HG03565 (cell line): ENCODE results near the gene WSB2.
"Not testable (repeated sequence)": the region's sequence is repeated elsewhere in the genome, so short reads cannot be mapped to it uniquely, and the experiment has no call there.

Experiments
- ATAC-seq: cut with Tn5 transposase; IDR thresholded peaks from one replicate; pipeline ENCODE4 v1.9.1; 2021; ENCODE audit warnings: mild to moderate bottlenecking, moderate library complexity; ENCODE audit not compliant: unreplicated experiment

WSB2 gene

GRCh38 chr12:118036672-118037411 is 24.1 kb downstream of the WSB2 start:
- ATAC-seq, result no peak

DNA sequence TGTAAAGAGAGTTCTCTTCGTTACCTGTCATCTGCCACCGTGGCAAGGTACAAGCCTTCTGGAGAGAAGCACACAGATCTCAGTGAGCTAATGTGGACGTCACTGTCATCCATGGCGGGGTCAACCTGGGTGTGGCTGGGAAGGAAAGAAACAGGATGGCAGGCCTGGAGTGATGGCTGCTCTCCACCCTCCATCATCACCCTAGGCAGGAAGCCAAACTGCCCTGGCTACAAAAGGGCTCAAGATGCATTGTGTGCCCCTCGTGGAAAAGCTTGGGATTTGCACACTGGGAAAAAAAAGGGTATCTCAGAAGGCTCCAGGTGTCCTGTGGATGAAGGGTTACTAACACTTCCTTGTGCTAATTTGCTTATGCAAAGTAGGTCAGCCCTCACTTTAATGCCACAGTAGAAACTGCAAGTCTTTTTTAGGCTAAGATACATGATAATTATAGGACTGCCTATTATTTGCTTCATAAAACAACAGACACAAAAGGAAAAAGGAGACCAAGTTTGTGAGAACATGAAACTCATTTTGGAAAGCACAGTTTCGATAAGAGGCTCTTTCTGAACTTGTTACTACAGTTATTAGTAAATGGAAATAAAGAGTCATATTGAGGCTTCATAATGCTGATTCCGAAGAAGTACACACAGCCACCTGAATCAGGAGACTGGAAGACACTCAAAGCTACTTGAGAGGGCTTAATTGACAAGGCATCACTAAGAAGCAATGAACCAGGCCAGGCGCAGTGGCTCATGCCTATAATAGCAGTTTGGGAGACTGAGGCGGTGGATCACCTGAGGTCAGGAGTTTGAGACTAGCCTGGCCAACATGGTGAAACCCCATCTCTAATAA is 25.6 kb downstream of the WSB2 start:
- peak; percentile 83 for ATAC-seq

DNA sequence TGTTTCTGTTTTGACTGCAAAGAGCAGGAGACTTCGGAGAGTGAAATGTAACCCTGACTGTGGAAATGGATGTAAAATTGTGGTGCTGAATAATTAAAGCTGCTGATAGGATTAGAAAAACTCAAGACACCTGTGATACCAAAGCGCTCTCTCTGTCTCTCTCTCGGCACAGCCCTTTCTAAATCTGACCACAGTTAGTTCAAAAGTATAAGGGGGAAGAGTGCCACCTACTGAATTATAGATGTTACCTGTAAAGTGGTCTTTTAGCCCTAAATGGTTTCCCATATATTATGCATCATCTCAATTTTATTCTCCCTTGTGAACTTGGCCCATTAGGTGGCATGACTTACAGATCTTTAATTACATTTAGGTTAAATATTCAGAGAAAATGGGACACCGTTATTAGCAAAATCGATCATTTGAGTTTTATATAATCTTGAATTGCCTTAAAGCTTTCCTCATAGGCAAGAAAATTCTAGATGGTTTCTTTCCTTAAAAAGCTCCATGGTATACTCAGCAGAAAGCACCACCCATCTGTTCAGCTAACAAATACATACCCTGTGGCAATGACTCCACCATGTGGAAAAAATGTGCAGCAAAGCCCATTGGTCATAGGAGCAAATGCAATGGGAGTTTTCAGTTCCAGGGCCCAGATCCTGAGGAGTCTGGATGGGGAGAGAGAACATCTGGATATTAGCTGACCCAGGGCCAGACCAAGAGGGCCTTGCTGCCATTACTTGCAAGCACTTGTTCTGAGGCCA is 26.4 kb downstream of the WSB2 start:
- no peak for ATAC-seq

DNA sequence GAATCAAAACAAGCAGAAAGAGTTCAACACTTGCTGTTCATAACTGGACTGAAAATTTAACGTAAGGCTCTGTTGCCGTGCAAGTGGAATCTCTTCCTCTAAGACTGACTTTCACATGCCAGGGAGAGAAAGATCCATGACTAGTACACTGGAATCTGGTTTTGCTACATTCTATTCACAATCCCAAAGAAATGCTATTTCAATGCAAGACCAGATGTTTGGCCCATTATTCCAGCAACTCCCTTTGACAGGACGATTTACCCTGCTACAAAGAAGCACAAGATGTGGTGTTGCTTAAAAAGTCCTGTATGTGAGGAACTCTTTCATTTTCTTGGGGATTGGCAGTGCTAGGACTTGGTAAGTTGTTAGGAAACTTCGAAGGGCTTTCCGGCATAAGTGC is 27.1 kb downstream of the WSB2 start:
- no peak for ATAC-seq

DNA sequence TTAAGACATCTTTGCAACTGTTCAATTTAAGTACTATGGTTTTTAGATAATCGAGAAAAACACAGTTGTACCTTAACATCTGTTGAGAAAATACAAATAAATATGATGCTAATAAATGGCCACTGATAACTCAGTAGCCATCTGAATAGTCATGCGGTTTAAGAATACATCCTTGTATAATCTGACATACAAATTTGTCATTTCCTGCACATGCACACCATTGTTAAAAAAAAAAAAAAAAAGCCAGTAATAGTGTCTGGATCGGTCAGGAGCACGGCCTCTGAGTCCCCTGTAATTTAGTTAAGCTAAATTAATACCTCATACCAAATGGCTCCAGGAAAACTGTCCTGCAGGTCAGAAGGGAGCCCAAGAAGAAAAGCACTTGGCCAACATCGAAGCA is 27.7 kb downstream of the WSB2 start:
- ATAC-seq, result no peak

- ATAC-seq, result no peak
Observed at GRCh38 chr12:118032188-118032587, 28.8 kb downstream of the WSB2 start.

DNA sequence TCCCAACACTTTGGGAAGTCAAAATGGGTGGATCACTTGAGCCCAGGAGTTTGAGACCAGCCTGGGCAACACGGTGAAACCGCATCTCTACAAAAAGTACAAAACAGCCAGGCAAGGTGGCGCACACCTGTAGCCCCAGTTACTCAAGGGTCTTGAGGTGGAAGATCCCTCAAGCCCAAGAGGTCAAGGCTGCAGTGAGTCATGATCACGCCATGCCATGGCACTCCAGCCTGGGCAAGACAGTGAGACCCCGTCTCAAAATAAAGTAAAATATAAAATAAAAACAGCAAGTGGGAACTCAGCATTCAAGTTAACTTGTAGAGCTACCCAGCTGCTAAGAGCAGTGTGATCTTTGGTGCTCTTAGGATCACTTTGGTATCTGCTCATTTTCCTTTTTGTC is 31.8 kb downstream of the WSB2 start:
- no peak for ATAC-seq

- ATAC-seq, result no peak
Observed at GRCh38 chr12:118025168-118025567, 35.8 kb downstream of the WSB2 start.

DNA sequence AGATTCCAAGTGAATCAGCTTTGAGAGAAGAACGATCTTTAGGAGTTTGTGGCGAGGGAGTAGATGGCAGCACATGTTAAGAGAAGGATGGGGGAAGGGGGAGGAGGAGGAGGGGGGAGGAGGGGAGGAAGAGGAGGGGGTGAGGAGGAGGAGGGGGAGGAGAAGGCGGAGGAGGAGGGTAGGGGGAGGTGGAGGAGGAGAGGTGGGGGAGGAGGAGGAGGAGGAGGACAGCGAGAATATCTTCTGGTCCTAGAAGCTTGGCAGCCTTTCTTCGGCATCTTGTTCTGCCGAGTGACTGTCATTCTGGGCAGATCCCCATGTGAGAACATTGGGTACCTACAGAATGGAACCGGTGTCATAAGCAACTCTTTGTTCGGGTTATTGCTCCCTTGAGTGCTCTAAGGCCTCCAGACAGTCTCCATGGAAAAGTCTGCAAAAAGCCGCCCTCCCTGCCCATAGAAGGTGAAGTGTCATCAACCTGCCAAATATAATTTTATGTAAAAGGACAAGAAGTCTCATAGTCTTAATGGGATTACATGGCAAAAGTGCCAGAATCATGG is 37.6 kb downstream of the WSB2 start:
- no peak for ATAC-seq

DNA sequence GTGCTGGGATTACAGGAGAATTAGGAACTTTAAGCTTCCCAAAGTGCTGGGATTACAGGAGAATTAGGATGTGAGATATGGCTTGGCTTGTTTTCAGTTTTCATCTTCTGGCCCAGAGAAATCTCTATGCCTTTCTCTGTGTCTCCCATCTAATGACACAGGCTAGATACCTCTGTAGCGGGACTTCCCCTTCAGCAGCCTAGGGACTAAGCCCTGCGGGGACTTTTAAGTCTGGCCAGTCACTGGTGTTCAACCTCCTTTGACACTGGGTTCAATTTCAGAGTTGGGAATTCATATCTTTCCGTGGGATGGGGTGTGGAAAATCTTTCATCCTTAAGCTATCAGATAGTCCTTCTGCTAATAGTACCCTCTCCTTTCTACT is 38.3 kb downstream of the WSB2 start:
- ATAC-seq, result no peak

DNA sequence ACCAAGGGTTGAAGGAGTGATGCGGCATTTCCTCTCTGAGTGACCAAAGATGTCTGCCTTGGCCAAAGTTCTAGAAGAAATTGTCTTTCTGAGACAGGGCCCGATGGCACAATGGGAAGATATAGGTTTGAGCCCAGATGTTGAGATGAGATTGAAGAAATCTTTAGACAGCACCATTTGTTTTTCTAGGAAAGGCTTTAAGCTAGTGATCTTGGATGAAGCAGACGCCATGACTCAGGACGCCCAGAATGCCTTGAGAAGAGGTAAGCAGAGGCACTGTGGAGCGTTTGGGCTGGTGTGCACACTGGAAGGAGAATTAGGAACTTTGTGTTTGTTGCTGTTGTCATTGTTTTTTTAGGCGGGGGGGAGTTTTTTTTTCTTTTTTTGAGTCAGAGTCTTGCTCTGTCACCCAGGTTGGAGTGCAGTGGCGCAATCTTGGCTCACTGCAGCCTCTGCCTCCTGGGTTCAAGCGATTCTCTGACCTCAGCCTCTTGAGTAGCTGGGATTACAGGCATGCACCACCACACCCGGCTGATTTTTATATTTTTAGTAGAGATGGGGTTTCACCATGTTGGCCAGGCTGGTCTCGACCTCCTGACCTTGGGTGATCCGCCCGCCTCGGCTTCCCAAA is 38.8 kb downstream of the WSB2 start:
- ATAC-seq, result not testable (repeated sequence)

- no peak for ATAC-seq
Observed at GRCh38 chr12:118020036-118020435, 40.9 kb downstream of the WSB2 start.

- ATAC-seq, result no peak
Observed at GRCh38 chr12:118017926-118018325, 43.1 kb downstream of the WSB2 start.

DNA sequence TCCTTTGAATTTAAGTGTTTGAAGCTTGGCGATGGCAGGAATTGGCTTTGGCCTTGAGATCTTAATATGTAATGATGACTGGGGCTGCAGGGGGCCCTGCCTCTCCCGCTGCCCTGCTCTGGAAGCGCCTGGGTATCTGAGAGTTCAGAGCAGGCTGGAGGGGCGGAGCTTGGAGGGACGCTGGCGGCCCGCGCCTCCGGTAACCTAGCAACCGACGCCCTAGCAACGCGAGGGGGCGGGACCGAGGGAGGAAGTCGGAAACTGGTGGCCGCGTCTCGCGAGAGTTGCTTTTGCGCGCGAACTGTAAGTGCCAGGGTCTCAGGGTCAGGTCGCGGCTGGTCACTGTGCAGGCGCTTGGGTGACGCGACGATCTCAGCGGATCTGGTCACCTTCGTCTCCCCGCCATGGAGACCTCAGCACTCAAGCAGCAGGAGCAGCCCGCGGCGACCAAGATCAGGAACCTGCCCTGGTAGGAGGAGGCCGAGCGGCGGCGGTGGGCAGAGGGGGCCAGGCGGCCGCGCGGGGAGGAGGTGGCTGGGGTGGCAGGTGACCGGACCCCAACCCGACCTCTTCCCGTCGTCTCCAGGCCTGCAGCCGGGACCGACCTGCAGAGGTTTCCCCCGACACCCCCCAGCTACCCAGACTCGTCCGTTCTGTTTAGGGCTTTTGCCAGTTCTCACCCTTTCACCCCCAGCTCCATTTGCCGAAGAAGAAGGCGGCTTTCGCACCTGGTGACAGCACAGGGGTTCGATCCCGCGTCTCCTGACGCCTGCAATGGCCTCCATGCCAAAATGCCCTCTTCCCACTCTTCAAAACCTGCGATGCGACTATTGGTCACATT is 44.3 kb downstream of the WSB2 start, which contains the start of gene RFC5:
RFC5 (plus strand) TSS at position 280 of the 841 bp plus-strand sequence; CDS start at position 405, 125 bp downstream.
- peak; percentile 98 for ATAC-seq

DNA sequence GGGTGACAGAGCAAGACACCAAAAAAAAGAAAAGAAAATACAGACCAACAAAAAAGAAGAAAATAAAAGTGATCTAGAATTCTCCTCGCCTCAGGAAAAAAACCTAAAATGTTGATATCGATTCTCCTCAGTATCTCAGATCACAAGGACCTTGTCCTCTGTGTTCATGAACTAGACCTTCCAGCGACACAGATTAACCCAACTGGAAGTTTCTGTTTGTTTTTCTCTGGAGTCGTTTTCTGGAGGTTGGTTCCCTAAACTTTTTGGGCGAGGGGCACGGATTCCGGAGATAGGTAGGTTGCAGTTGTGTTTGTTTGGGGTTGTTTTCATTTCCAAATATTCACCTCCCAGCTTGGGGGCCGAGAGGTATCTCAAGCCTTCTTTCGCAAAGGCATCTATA is 45.0 kb downstream of the WSB2 start:
- ATAC-seq, result no peak

GRCh38 chr12:118015306-118015705 is 45.7 kb downstream of the WSB2 start:
- ATAC-seq, result no peak

GRCh38 chr12:118013283-118013682 is 47.7 kb downstream of the WSB2 start:
- no peak for ATAC-seq

DNA sequence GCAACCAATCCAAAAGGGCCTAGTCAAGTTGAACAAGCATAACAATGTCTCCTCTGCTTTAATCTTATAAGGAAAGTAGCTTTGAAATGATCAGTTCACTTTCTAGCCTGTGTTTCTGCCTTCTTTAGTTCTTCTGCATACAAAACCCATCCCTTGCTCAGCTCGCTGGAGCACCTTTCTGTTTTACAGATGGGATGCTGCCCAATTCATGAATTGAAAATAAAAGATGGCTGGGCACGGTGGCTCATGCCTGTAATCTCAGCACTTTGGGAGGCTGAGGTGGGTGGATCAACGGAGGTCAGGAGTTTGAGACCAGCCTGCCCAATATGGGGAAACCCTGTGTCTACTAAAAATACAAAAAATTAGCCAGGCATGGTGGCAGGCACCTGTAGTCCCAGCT is 49.0 kb downstream of the WSB2 start:
- no peak for ATAC-seq

DNA sequence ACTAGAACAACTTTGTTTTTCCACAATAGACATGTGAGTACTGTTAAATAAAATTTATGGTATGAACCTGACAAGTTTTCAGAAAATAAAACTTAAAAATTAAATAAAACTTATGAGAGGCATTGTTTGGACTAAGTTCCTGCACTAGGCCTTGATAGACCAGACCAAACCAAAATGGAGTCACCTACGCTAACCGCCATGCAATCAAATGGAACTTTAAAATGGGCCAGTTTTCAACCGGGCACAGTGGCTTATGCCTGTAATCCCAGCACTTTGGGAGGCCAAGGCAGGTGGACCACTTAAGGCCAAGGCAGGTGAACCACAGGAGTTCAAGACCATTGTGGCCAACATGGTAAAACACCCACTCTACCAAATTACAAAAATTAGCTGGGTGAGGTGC is 49.6 kb downstream of the WSB2 start:
- no peak for ATAC-seq

DNA sequence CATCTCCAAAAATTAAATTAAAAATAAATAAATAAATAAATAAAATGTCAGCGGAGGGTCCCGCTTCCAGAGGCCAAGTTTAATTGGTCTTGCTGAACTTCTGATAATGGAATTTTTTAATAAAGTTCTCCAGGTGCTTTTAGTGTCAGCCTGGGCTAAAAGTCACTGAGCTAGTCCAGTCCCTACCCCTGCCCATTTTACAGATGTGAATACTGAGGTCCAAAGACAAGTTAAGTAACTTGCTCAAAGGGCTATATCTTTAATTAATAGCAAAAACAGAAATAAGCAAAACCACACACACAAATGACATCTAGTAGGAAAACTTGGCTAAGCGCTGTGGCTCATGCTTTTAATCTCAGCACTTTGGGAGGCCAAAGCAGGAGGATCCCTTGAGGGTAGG is 50.1 kb downstream of the WSB2 start:
- no peak for ATAC-seq
